Activated CD8-positive, alpha-beta T cell treated with anti-CD3 and anti-CD28 coated beads for 36 hours (primary cell): ENCODE measurements around the gene OCEL1. TPM values are rescaled to one million over a fixed set of nuclear protein-coding genes. Genes with fewer than 3 reads are reported as not detected.

Experiments
- ATAC-seq: fragments of 200-7000 bp; cut with Tn5 transposase; one replicate; pipeline ENCODE4 v1.10.0; 2021; ENCODE audit warnings: mild to moderate bottlenecking, moderate library complexity
- CTCF ChIA-PET: fragments of 350-600 bp; sonication (Branson Sonifier 250); formaldehyde crosslinking; loops from one replicate; lab custom pipeline; 2021; ENCODE audit warnings: antibody characterized with exemption; lab: Charles Lee
- POLR2A ChIA-PET: fragments of 350-600 bp; sonication (Branson Sonifier 250); formaldehyde crosslinking; loops from one replicate; lab custom pipeline; 2021; ENCODE audit warnings: antibody characterized with exemption; lab: Charles Lee
- DNase-seq: peaks from one replicate; pipeline ENCODE4 v3.0.0-alpha.2; 2020
- H3K27ac Mint-ChIP-seq: one replicate; pipeline ENCODE4 v1.8.0; 2021; ENCODE audit warnings: mild to moderate bottlenecking, mixed read lengths
- H3K27me3 Mint-ChIP-seq: one replicate; pipeline ENCODE4 v1.8.0; 2021; ENCODE audit warnings: mixed read lengths
- H3K36me3 Mint-ChIP-seq: one replicate; pipeline ENCODE4 v1.8.0; 2021; ENCODE audit warnings: low read depth, mixed read lengths
- H3K4me1 Mint-ChIP-seq: one replicate; pipeline ENCODE4 v1.8.0; 2021; ENCODE audit warnings: low read depth, mixed read lengths
- H3K4me3 Mint-ChIP-seq: one replicate; pipeline ENCODE4 v1.8.0; 2021; ENCODE audit warnings: mild to moderate bottlenecking, moderate library complexity, mixed read lengths
- H3K9me3 Mint-ChIP-seq: one replicate; pipeline ENCODE4 v1.8.0; 2021; ENCODE audit warnings: mixed read lengths
- CTCF ChIP-seq: fragments of 200-600 bp; IDR thresholded peaks from one replicate; pipeline ENCODE4 v1.8.0; 2022; ENCODE audit warnings: antibody characterized with exemption, mild to moderate bottlenecking
- intact Hi-C: fragments of 100-400 bp; cut with micrococcal nuclease; formaldehyde crosslinking; loops from one replicate; pipeline ENCODE4 v1.10.0; 2022
- total RNA-seq, 2 experiments: library from RNA; stranded (reverse); gene quantifications; one replicate each; pipeline ENCODE4 v1.2.3, GENCODE V29; 2021

The OCEL1 gene
- total RNA-seq, 2 experiments from 2014 or later, result 20.1 TPM

- peaks cover 9% of the 10 kb centered on the region for H3K4me1 Mint-ChIP-seq
- H3K27me3 Mint-ChIP-seq, result peaks cover 7% of the 10 kb centered on the region
- no peaks in the 10 kb centered on the region for H3K9me3 Mint-ChIP-seq
- ChIA-PET CTCF (no interaction called here), POLR2A (no interaction called here)
- H3K4me3 Mint-ChIP-seq, result peak within 1 kb of the TSS; percentile 79
- intact Hi-C loops, result no loop called here
- peak within 1 kb of the TSS; percentile 64 for H3K27ac Mint-ChIP-seq
- no peaks in the 10 kb centered on the region for H3K36me3 Mint-ChIP-seq
- DNase-seq (no peak), ATAC-seq (peak; percentile 35)
- TF ChIP-seq CTCF, result no peak
Measured at GRCh38 chr19:17245535-17245984, 19.5 kb downstream of the OCEL1 start, which contains the start of gene NR2F6. TSS of gene NR2F6 (minus strand) at chr19:17245919. CDS start at chr19:17245220, 699 bp downstream.

- DNase-seq (no peak), ATAC-seq (no peak)
- H3K27me3 Mint-ChIP-seq, result peaks cover 7% of the 10 kb centered on the region
- H3K4me1 Mint-ChIP-seq, result peaks cover 9% of the 10 kb centered on the region
- no peaks in the 10 kb centered on the region for H3K9me3 Mint-ChIP-seq
- CTCF ChIA-PET, result no interaction called here
- H3K36me3 Mint-ChIP-seq, result no peaks in the 10 kb centered on the region
- H3K4me3 Mint-ChIP-seq, result peak overlapping the region; percentile 79
- TF ChIP-seq CTCF, result no peak
- intact Hi-C loops, result no loop called here
- POLR2A ChIA-PET, result interaction anchor here (1.0 kb wide), 1 partner anchor 11 kb away, joined by 4 read pairs; no protein-coding TSS in a partner anchor
- H3K27ac Mint-ChIP-seq, result peak overlapping the region; percentile 47
Measured at GRCh38 chr19:17246681-17247425, 20.8 kb downstream of the OCEL1 start.

DNA sequence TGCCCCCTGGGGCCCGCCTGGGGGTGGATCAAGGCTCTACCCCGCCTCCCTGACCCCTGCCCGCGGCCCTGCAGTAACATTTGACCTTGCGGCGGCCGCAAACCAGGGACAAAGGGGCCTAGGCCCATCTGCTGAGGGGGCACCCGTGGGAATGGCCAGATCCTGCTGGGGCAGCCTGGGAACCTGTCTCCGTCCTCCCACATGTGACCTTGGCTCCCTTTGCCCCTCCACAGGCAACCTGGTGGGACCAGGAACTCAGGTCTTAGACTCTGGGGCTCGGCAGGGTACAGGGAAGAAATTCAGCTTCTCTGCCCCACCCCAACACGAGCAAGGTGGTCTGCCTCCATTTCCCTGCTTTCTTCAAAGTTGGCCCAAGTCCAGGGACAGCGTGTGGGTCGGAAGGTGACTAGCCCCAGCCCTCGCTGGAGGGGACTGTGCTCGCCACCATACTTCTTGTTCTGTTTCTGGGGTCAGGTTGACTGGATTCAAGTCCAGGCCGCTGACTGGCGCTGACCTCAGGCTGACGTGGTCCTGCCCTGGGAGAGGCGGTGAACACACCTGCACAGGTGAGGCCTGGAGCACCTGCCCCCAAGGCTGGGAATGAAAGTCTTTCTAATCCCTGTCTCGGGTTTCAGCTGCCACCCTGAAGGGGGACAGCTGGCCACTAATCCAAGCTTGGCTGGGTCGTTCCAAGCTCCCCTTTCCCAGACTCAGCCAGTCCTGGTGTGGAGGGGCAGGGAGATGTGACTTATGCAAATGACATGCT is 22.2 kb downstream of the OCEL1 start:
- DNase-seq (no peak), ATAC-seq (no peak)
- POLR2A ChIA-PET, result interaction anchor here (0.9 kb wide), 1 partner anchor 43 kb away, joined by 3 read pairs; no protein-coding TSS in a partner anchor
- H3K36me3 Mint-ChIP-seq, result no peaks in the 10 kb centered on the region
- no peak overlapping the region for H3K27ac Mint-ChIP-seq
- CTCF ChIA-PET, result interaction anchor here (2.6 kb wide), 1 partner anchor 12 kb away, joined by 17 read pairs; no protein-coding TSS in a partner anchor
- intact Hi-C loops, result no loop called here
- no peak overlapping the region for H3K4me3 Mint-ChIP-seq
- TF ChIP-seq CTCF, result no peak
- peaks cover 9% of the 10 kb centered on the region for H3K4me1 Mint-ChIP-seq
- H3K9me3 Mint-ChIP-seq, result no peaks in the 10 kb centered on the region
- H3K27me3 Mint-ChIP-seq, result peaks cover 7% of the 10 kb centered on the region

- no peaks in the 10 kb centered on the region for H3K36me3 Mint-ChIP-seq
- POLR2A ChIA-PET, result no interaction called here
- CTCF ChIA-PET, result interaction anchor here (0.9 to 2.6 kb wide), 3 partner anchors 11 to 14 kb away, joined by 3 to 17 read pairs (median 7); no protein-coding TSS in a partner anchor
- ATAC-seq (no peak), DNase-seq (no peak)
- H3K4me3 Mint-ChIP-seq, result no peak overlapping the region
- peaks cover 9% of the 10 kb centered on the region for H3K4me1 Mint-ChIP-seq
- TF ChIP-seq CTCF, result no peak
- H3K9me3 Mint-ChIP-seq, result no peaks in the 10 kb centered on the region
- peaks cover 7% of the 10 kb centered on the region for H3K27me3 Mint-ChIP-seq
- no peak overlapping the region for H3K27ac Mint-ChIP-seq
- intact Hi-C loops, result no loop called here
Measured at GRCh38 chr19:17249887-17250548, 24.0 kb downstream of the OCEL1 start.
